Breast epithelium (tissue), 4 donors: Measurements from ENCODE around the gene SMARCD1. TPM values are rescaled to one million over a fixed set of nuclear protein-coding genes. Genes with fewer than 3 reads are reported as not detected.

Source experiments
- DNase-seq, 2 donors: peaks; one replicate each; pipeline ENCODE4 v3.0.0-alpha.2; 2019; ENCODE audit warnings: low spot score in 2 of 2
- H3K27ac ChIP-seq, 2 donors: fragments of 200-600 bp; sonication (generic) in 1 of 2; one replicate each; pipeline ENCODE4 v1.5.1; 2016 to 2019; ENCODE audit warnings: mild to moderate bottlenecking in 1 of 2
- H3K27me3 ChIP-seq, 2 donors: fragments of 200-600 bp; sonication (generic) in 1 of 2; one replicate each; pipeline versions ENCODE4 v1.5.1 to v1.6.0; 2017 to 2019; ENCODE audit warnings: control low read depth in 1 of 2, mild to moderate bottlenecking in 1 of 2
- H3K36me3 ChIP-seq: fragments of 200-600 bp; one replicate; pipeline ENCODE4 v1.5.1; 2019
- H3K4me1 ChIP-seq, 2 donors: fragments of 200-600 bp; sonication (generic); one replicate each; pipeline ENCODE4 v1.5.1; 2016 to 2019; ENCODE audit warnings: control low read depth in 1 of 2
- H3K4me3 ChIP-seq, 3 donors: fragments of 200-600 bp; sonication (generic); 1 replicate in 2 of 3; 2 replicates in 1 of 3; pipeline ENCODE4 v1.5.1; 2016 to 2019; ENCODE audit warnings: mild to moderate bottlenecking in 3 of 3, moderate library complexity in 2 of 3
- H3K9me3 ChIP-seq, 2 donors: fragments of 200-600 bp; sonication (generic) in 1 of 2; one replicate each; pipeline ENCODE4 v1.5.1; 2016 to 2019; ENCODE audit warnings: control low read depth in 1 of 2
- POLR2A ChIP-seq: fragments of 450-650 bp; IDR thresholded peaks from one replicate; pipeline ENCODE4 v1.6.1; 2016; ENCODE audit warnings: antibody characterized with exemption, mild to moderate bottlenecking, moderate library complexity
- POLR2AphosphoS5 ChIP-seq, 3 donors: sonication (generic); formaldehyde crosslinking; IDR thresholded peaks; one replicate each; pipeline ENCODE4 v1.6.1; 2017; ENCODE audit warnings: antibody characterized with exemption in 3 of 3
- intact Hi-C: fragments of 100-400 bp; cut with DNase I; formaldehyde crosslinking; loops from one replicate; pipeline ENCODE4 v1.15.1; 2023; ENCODE audit warnings: low total_unique reads
- total RNA-seq, 3 donors: library from RNA; depleted of rRNA; stranded (reverse); fragments of >200 nt; gene quantifications; one replicate each; pipeline ENCODE4 v1.1.0, GENCODE V29; 2016
- TF ChIP-seq, protein P1 (sequence below), 3 donors: fragments of 450-650 bp; IDR thresholded peaks; one replicate each; pipeline ENCODE4 v1.5.1; 2016 to 2017; ENCODE audit warnings: antibody characterized with exemption in 3 of 3, mild to moderate bottlenecking in 3 of 3, moderate library complexity in 3 of 3

SMARCD1 gene
- total RNA-seq, 3 donors from 2014 or later: 50.6 to 56.7 (median 51.5) TPM

DNA sequence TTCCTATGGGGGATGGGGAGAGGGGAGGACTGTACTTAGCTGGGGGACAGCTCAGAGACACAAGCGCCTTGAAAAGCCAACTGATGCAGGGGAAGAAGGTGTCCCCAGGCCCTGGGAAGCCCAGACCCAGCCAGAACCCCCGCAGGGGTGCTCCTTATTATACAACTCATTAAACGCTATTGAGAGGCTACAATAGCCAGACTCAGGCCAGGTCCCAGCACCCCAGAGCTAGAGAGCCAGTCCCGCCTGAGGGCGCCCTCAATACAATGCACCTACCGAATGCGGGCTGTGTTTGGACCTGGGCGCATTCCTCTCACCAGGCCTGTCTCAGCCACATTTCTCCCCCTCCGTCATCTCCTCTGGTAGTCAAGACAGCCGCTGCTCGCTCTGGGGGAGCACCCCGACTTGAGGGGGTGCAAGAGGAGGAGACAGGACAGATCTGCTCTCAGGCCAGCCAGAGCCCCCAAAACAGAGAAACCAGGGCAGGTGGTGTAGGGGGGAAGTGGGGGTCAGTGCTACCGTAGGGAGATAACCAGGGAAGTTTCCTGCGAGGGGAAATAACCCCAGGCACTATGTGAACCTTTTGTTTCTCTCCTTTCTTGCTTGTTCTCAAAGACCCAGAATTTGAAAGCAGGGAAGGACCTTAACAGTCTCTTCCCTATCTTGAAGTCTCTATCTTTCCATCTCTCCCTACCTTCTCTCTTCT, 33.9 kb upstream of the SMARCD1 start:
- Histone ChIP-seq H3K4me3 (peak overlapping the region in 2 of 3 donors; percentile 34 to 45), H3K27ac (peak overlapping the region in 1 of 2 donors; percentile 12), H3K36me3 (no peaks in the 10 kb centered on the region), H3K27me3 (no peaks in the 10 kb centered on the region), H3K4me1 (peaks cover 0 to 6% of the 10 kb centered on the region in 2 donors), H3K9me3 (no peaks in the 10 kb centered on the region)
- TF ChIP-seq POLR2AphosphoS5 (IDR thresholded peaks at IDR 0.05): no peak
- TF ChIP-seq, protein P1, sequence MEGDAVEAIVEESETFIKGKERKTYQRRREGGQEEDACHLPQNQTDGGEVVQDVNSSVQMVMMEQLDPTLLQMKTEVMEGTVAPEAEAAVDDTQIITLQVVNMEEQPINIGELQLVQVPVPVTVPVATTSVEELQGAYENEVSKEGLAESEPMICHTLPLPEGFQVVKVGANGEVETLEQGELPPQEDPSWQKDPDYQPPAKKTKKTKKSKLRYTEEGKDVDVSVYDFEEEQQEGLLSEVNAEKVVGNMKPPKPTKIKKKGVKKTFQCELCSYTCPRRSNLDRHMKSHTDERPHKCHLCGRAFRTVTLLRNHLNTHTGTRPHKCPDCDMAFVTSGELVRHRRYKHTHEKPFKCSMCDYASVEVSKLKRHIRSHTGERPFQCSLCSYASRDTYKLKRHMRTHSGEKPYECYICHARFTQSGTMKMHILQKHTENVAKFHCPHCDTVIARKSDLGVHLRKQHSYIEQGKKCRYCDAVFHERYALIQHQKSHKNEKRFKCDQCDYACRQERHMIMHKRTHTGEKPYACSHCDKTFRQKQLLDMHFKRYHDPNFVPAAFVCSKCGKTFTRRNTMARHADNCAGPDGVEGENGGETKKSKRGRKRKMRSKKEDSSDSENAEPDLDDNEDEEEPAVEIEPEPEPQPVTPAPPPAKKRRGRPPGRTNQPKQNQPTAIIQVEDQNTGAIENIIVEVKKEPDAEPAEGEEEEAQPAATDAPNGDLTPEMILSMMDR (IDR thresholded peaks at IDR 0.05): no peak
- no peak for TF ChIP-seq POLR2A
- intact Hi-C loops: loop anchor here (10.0 kb wide), 1 partner anchor 276 kb away; no protein-coding TSS in a partner anchor
- DNase-seq: no peak

DNA sequence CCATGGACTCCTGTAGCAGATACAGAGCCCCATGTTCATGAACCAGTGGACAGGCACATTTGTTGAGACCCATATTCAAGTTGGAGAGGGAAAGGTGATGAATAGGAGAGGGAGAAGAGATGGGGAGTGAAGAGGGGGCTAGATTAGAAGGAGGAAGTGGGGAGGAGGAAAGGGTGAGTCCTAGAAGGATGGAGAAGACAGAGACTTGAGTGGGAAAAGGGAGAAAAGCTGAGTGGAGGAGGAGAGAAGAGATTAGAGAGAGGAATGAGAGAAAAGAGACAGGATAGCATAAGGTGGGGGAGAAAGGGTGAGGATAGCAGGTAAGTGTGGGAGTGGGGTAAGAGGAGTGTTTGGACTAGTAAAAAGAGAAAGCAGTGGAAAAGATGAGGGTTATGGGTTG, 32.6 kb upstream of the SMARCD1 start:
- Histone ChIP-seq H3K4me3 (no peak overlapping the region), H3K27me3 (peaks cover 0 to 4% of the 10 kb centered on the region in 2 donors), H3K4me1 (peaks cover 0 to 13% of the 10 kb centered on the region in 2 donors), H3K27ac (no peak overlapping the region), H3K9me3 (no peaks in the 10 kb centered on the region), H3K36me3 (no peaks in the 10 kb centered on the region)
- DNase-seq: no peak
- TF ChIP-seq POLR2A (no peak), POLR2AphosphoS5 (IDR thresholded peaks at IDR 0.05) (no peak)
- TF ChIP-seq, protein P1 (IDR thresholded peaks at IDR 0.05): no peak
- intact Hi-C loops: loop anchor here (10.0 kb wide), 1 partner anchor 278 kb away; no protein-coding TSS in a partner anchor

DNA sequence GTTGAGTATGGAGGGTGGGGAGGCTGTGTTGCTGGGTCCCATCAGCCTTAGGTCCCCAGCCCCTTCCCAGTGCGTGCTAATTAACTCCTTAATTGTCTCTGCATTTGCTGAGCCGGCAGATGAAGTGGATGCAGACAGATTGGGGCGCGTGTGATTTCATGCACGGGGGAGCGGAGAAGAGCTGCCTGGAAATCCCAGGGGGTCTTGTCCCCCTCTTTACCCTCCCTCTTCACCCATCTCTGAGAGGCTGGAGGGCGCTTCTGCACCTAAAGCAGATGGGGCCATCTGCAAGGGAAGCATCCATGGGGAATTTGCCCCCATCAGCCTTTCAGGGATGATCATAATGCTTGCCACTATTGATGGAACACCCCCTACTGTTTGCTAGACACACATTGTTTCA, 32.2 kb upstream of the SMARCD1 start:
- H3K27me3 ChIP-seq: peaks cover 0 to 4% of the 10 kb centered on the region in 2 donors
- no peak for DNase-seq
- H3K4me1 ChIP-seq: peaks cover 3 to 13% of the 10 kb centered on the region in 2 donors
- H3K27ac ChIP-seq: no peak overlapping the region
- no peak overlapping the region for H3K4me3 ChIP-seq
- no peaks in the 10 kb centered on the region for H3K9me3 ChIP-seq
- intact Hi-C loops: loop anchor here (10.0 kb wide), 1 partner anchor 278 kb away; no protein-coding TSS in a partner anchor
- H3K36me3 ChIP-seq: no peaks in the 10 kb centered on the region
- no peak for TF ChIP-seq POLR2AphosphoS5 (IDR thresholded peaks at IDR 0.05)
- TF ChIP-seq, protein P1 (IDR thresholded peaks at IDR 0.05): no peak
- no peak for TF ChIP-seq POLR2A

DNA sequence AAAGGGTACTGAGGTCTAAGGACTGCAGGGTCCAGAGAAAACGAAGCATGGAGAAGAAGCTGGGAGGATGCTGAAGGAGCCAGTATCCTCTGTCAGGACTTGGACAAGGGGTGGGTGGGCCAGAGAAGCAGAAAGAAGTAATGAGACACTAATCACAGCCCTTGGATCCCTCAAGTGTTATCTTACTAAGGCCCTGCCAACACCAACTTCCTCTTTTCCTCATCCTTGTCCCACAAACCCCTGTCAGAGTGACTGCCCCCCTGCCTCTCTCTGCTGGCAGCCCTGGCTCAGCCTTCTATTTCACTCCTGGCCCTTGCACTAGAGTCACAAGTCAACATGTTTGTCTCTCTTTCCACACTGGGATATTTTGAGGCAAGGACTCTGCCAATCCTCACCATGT, 31.6 kb upstream of the SMARCD1 start:
- Histone ChIP-seq H3K9me3 (no peaks in the 10 kb centered on the region), H3K27ac (no peak overlapping the region), H3K4me1 (peaks cover 6 to 13% of the 10 kb centered on the region in 2 donors), H3K27me3 (peaks cover 0 to 4% of the 10 kb centered on the region in 2 donors), H3K36me3 (no peaks in the 10 kb centered on the region), H3K4me3 (no peak overlapping the region)
- TF ChIP-seq, protein P1 (IDR thresholded peaks at IDR 0.05): no peak
- TF ChIP-seq POLR2A (no peak), POLR2AphosphoS5 (IDR thresholded peaks at IDR 0.05) (no peak)
- DNase-seq: no peak
- intact Hi-C loops: loop anchor here (10.0 kb wide), 1 partner anchor 279 kb away; no protein-coding TSS in a partner anchor
